ENCODE results near the gene ANHX. TPM values are rescaled to one million over a fixed set of nuclear protein-coding genes. Genes with fewer than 3 reads are reported as not detected.

Gene ANHX
- total RNA-seq, 1 donor from 2014 or later = not detected

DNA sequence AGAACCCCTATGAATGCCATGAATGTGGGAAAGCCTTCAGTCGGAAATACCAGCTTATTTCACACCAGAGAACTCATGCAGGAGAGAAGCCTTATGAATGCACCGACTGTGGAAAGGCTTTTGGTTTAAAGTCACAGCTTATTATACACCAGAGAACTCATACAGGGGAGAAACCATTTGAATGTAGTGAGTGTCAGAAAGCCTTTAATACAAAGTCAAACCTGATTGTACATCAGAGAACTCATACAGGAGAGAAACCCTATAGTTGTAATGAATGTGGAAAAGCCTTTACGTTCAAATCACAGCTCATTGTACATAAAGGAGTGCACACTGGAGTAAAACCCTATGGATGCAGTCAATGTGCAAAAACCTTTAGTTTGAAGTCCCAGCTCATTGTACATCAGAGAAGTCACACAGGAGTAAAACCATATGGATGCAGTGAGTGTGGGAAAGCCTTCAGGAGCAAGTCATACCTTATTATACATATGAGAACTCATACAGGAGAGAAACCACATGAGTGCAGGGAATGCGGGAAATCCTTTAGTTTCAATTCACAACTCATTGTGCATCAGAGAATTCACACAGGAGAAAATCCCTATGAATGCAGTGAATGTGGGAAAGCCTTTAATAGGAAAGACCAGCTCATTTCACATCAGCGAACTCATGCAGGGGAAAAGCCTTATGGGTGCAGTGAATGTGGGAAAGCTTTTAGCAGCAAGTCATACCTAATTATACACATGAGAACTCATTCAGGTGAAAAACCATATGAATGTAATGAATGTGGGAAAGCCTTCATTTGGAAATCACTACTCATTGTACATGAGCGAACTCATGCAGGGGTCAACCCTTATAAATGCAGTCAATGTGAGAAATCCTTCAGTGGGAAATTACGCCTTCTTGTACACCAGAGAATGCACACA is 32.1 kb downstream of the ANHX start:
- DNase-seq (ENCODE audit: low spot score) = no peak

DNA sequence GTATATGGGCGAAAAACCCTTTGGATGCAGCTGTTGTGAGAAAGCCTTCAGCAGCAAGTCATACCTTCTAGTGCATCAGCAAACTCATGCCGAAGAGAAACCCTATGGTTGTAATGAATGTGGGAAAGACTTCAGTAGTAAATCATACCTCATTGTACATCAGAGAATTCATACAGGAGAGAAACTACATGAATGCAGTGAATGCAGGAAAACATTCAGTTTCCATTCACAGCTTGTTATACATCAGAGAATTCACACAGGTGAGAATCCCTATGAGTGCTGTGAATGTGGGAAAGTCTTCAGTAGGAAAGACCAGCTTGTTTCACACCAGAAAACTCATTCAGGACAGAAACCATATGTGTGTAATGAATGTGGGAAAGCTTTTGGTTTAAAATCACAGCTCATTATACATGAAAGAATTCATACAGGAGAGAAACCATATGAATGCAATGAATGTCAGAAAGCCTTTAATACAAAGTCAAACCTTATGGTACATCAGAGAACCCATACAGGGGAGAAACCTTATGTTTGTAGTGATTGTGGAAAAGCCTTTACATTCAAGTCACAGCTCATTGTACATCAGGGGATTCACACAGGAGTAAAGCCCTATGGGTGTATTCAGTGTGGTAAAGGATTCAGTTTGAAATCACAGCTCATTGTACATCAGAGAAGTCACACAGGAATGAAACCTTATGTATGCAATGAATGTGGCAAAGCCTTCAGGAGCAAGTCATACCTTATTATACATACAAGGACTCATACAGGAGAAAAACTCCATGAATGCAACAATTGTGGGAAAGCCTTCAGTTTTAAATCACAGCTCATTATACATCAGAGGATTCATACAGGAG is 33.0 kb downstream of the ANHX start:
- DNase-seq (ENCODE audit: low spot score) = no peak

DNA sequence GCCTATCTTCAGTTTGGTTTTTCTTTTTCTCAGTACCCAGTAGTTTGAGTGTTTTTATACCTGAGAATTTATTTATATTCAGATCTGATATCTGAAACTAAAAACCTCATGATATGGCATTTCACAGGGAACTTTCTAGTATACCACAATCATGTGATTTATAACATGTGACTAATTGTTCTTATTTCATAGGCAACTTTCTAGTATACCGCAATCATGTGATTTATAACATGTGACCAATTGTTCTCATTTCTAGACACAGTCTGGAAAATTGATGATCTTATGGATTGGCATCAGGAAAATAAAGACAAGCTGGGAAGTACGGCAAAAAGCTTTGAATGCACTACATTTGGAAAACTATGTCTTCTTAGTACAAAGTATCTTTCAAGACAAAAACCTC is 33.8 kb downstream of the ANHX start:
- no peak for DNase-seq (ENCODE audit: low spot score)

DNA sequence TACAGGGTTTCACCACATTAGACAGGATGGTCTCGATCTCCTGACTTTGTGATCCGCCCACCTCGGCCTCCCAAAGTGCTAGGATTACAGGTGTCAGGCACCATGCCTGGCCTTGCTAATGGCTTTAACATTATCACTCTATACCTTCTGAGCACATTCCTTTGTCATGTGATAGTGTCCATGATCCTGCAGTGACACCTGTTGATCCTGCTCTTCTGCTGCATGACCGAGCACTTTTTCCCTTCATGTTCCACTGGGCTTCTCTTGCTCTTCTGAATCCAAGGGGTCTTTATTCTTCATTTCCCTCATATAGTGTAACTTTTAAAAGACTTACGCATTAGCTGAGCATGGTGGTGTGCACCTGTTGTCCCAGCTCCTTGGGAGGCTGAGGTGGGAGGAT is 42.8 kb downstream of the ANHX start:
- DNase-seq (ENCODE audit: low spot score) = no peak

DNA sequence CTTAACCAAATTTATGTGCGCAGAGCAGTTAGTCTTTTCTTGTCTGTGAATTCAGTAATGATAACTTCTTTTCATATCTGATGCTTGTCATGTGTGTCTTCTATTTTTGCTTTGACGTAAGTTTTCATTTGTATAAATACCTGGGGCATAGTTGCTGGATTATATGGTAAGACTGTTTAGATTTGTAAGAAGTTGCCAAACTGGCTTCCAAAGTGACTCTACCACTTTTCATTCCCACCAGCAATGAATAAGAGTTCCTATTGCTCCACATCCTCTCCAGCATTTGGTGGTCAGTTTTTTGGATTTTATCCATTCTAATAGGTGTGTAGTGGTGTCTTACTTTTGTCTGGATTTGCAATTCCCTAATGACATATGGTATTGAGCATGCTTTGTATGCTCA is 45.5 kb downstream of the ANHX start:
- no peak for DNase-seq (ENCODE audit: low spot score)

DNA sequence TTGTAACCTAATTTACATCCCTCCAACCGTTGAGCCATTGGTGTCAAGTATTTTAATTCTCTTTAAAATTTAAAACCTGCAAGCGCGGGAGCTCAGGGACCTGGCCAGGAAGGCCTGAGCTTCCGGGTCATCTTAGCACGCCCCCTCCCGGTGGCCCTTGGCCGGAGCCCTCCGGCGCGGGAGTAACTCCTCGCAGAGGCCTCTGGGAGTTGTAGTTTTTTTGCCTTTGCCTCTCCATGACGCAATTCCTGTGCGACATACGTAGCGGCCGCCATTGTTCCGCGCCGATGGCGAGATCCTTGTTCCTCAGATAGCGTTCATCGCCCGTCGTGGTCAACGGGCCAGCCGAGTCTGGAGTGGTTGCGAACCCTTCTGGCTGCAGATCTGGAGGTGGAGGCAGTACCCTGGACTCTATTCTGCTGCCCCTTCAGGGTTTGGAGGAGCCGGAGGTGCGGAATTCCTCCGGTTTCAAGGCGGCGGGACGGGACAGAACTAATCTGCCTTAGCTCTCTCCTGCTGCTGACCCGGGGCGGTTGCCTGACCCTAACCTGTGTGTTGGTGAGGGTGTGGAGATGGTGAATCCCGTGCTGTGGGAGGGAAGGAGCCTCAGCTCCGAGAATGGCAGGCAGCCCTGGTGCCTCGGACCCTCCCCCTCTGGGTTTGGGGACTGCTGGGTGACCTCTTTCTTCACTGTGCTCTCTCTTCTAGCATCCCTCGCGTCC is 54.3 kb downstream of the ANHX start, which contains the start of gene ZNF268:
TSS of gene ZNF268 (plus strand) at position 258 of the 722 bp plus-strand sequence. CDS start 503 bp downstream, outside the sequence.
- peak; percentile 94 for DNase-seq (ENCODE audit: low spot score)

DNA sequence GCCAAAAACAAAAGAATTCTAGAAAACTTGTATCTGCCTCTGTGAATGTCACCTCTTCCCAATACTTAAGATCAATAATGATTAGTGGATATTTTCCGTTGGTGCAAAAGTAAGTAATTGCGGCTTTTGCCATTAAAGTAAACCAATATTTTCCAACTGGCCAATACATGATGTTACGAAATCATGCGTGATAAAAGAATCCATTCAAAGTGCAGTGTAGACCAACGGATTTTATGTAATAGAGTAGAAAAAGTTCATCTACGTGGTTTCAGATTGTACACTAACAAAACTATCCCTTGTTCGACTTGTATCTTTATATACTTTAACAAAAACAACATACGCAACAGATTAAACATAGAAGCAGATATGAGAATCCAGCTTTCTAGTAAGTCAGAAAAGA is 55.0 kb downstream of the ANHX start:
- no peak for DNase-seq (ENCODE audit: low spot score)

DNA sequence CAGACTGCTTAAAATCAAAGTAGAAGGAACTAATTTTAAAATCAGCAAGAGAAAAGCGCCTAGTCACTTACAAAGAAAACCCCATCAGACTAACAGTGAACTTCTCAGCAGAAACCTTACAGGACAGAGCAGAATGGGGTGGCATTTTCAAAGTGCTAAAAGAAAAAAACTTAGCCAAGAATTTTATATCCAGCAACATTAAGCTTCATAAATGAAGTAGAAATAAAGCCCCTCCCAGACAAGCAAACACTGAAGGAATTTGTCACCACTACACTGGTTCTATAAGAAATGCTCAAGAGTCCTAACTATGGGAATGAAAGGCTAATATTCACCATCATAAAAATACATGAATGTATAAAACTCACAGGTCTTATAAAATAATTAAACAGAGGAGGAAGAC is 60.8 kb downstream of the ANHX start:
- DNase-seq (ENCODE audit: low spot score) = no peak

DNA sequence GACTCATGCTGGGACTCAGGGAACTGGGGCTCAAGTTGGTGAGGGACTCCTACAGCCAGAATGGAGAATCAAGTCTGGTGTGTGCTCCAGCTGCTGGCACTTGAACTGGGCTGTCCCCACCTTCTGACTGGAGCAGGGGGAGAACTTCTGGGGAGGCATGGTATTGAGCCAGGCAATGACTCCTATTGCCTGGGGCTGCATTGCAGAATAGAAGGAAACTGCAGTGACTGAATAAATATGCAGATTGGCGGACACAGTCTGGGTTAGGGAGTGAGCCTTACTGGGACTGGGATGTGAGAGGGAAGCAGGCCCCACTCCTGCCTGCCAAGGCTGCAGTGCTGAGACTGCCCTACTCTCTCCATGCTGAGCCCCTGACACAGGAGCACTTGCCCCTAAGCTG is 63.2 kb downstream of the ANHX start:
- no peak for DNase-seq (ENCODE audit: low spot score)

Other genes with a start within 250 kb of the ANHX start
- gene ZNF26, start 249.5 kb downstream of the ANHX start, total RNA-seq = 21.6 TPM
- 39.7 TPM for gene ZNF84, start 198.4 kb downstream of the ANHX start, total RNA-seq
- 26.9 TPM for gene ZNF140, start 155.0 kb downstream of the ANHX start, total RNA-seq
- 3.5 TPM for gene ZNF891, start 105.6 kb downstream of the ANHX start, total RNA-seq
- gene ZNF10, start 105.2 kb downstream of the ANHX start, total RNA-seq = 23.3 TPM
- 30.6 TPM for gene ZNF268, start 54.4 kb downstream of the ANHX start, total RNA-seq